ENCODE measurements around the gene PNMT. TPM values are rescaled to one million over a fixed set of nuclear protein-coding genes. Genes with fewer than 3 reads are reported as not detected.
A peak's percentile ranks its signal among the peaks of the same experiment; 100 is the strongest.

Gene PNMT
- polyA plus RNA-seq, 4 donors, result 1.4 to 7.8 (median 4.9) TPM

GRCh38 chr17:39716879-39717536 lies 48.8 kb downstream of the PNMT start:
- H3K27me3 ChIP-seq (ENCODE audit: control insufficient read depth in 3 of 3, insufficient read depth in 3 of 3, low read length in 3 of 3), result no peaks in the 10 kb centered on the region
- H3K36me3 ChIP-seq (ENCODE audit: control insufficient read depth in 3 of 3, insufficient read depth in 2 of 3, low read depth in 1 of 3, low read length in 3 of 3), result peaks cover 4 to 90% (median 17%) of the 10 kb centered on the region in 3 donors
- FAIRE-seq (no peak), DNase-seq (peak in 1 of 2 donors; percentile 56)
- H3K4me3 ChIP-seq (ENCODE audit: low read depth in 1 of 3, low read length in 3 of 3), result no peak overlapping the region
- no peaks in the 10 kb centered on the region for H3K4me1 ChIP-seq (ENCODE audit: control insufficient read depth in 3 of 3, insufficient read depth in 2 of 3, low read depth in 1 of 3, low read length in 2 of 3)
- WGBS, 3 donors, result 60 to 79% (median 64%) methylated on average over 11 of the region's 11 CpGs
- peak overlapping the region in 1 of 3 donors; percentile 12 for H3K27ac ChIP-seq (ENCODE audit: low read depth in 1 of 3, low read length in 2 of 3)
- H3K9me3 ChIP-seq (ENCODE audit: control insufficient read depth in 2 of 2, insufficient read depth in 1 of 2, low read depth in 1 of 2, low read length in 1 of 2), result no peaks in the 10 kb centered on the region

- 87 to 90% (median 88%) methylated on average over 6 of the region's 6 CpGs for WGBS, 3 donors
- FAIRE-seq (no peak), DNase-seq (no peak)
- Histone ChIP-seq H3K4me1 (ENCODE audit: control insufficient read depth in 3 of 3, insufficient read depth in 2 of 3, low read depth in 1 of 3, low read length in 2 of 3) (no peaks in the 10 kb centered on the region), H3K9me3 (ENCODE audit: control insufficient read depth in 2 of 2, insufficient read depth in 1 of 2, low read depth in 1 of 2, low read length in 1 of 2) (no peaks in the 10 kb centered on the region), H3K36me3 (ENCODE audit: control insufficient read depth in 3 of 3, insufficient read depth in 2 of 3, low read depth in 1 of 3, low read length in 3 of 3) (peaks cover 3 to 91% (median 15%) of the 10 kb centered on the region in 3 donors), H3K27ac (ENCODE audit: low read depth in 1 of 3, low read length in 2 of 3) (no peak overlapping the region), H3K4me3 (ENCODE audit: low read depth in 1 of 3, low read length in 3 of 3) (no peak overlapping the region), H3K27me3 (ENCODE audit: control insufficient read depth in 3 of 3, insufficient read depth in 3 of 3, low read length in 3 of 3) (no peaks in the 10 kb centered on the region)
These were observed 49.4 kb downstream of the PNMT start for GRCh38 chr17:39717660-39718059.

- 84 to 87% (median 86%) methylated on average over 7 of the region's 7 CpGs for WGBS, 3 donors
- H3K4me3 ChIP-seq (ENCODE audit: low read depth in 1 of 3, low read length in 3 of 3), result no peak overlapping the region
- H3K4me1 ChIP-seq (ENCODE audit: control insufficient read depth in 3 of 3, insufficient read depth in 2 of 3, low read depth in 1 of 3, low read length in 2 of 3), result no peaks in the 10 kb centered on the region
- FAIRE-seq (no peak), DNase-seq (no peak)
- H3K36me3 ChIP-seq (ENCODE audit: control insufficient read depth in 3 of 3, insufficient read depth in 2 of 3, low read depth in 1 of 3, low read length in 3 of 3), result peaks cover 0 to 95% (median 14%) of the 10 kb centered on the region in 3 donors
- no peak overlapping the region for H3K27ac ChIP-seq (ENCODE audit: low read depth in 1 of 3, low read length in 2 of 3)
- H3K9me3 ChIP-seq (ENCODE audit: control insufficient read depth in 2 of 2, insufficient read depth in 1 of 2, low read depth in 1 of 2, low read length in 1 of 2), result no peaks in the 10 kb centered on the region
- no peaks in the 10 kb centered on the region for H3K27me3 ChIP-seq (ENCODE audit: control insufficient read depth in 3 of 3, insufficient read depth in 3 of 3, low read length in 3 of 3)
These were observed 51.5 kb downstream of the PNMT start for GRCh38 chr17:39719563-39720355.

Other genes starting within 250 kb of the PNMT start
- 10 to 100 TPM in 2 of 4 donors, 1 to 10 TPM in 2; 4.5 to 27.5 (median 10.0) TPM for gene MED1, start 217.2 kb upstream of the PNMT start, polyA plus RNA-seq
- gene CDK12, start 207.0 kb upstream of the PNMT start, polyA plus RNA-seq, result 10 to 100 TPM in 2 of 4 donors, 1 to 10 TPM in 2; 6.2 to 47.4 (median 11.3) TPM
- under 1 TPM in 3 of 4 donors, not detected in 1; 0.03 to 0.27 (median 0.04) TPM for gene NEUROD2, start 60.5 kb upstream of the PNMT start, polyA plus RNA-seq
- 100 to 1,000 TPM in 1 of 4 donors, 10 to 100 TPM in 3; 37.5 to 266 (median 45.8) TPM for gene PPP1R1B, start 41.5 kb upstream of the PNMT start, polyA plus RNA-seq
- 10 to 100 TPM; 56.0 to 80.2 (median 67.6) TPM for gene STARD3, start 31.3 kb upstream of the PNMT start, polyA plus RNA-seq
- 10 to 100 TPM in 1 of 4 donors, 1 to 10 TPM in 2, under 1 TPM in 1; 0.85 to 27.6 (median 3.8) TPM for gene TCAP, start 3.1 kb upstream of the PNMT start, polyA plus RNA-seq
- gene PGAP3, start 19.6 kb downstream of the PNMT start, polyA plus RNA-seq, result 10 to 100 TPM; 20.6 to 41.1 (median 28.6) TPM
- 100 to 1,000 TPM in 1 of 4 donors, 10 to 100 TPM in 3; 43.0 to 208 (median 69.7) TPM for gene ERBB2, start 31.6 kb downstream of the PNMT start, polyA plus RNA-seq
- gene MIEN1, start 62.1 kb downstream of the PNMT start, polyA plus RNA-seq, result 100 to 1,000 TPM in 2 of 4 donors, 10 to 100 TPM in 2; 51.5 to 155 (median 114) TPM
- gene GRB7, start 69.5 kb downstream of the PNMT start, polyA plus RNA-seq, result 10 to 100 TPM; 10.9 to 42.4 (median 13.0) TPM
- 1 to 10 TPM in 3 of 4 donors, under 1 TPM in 1; 0.67 to 1.6 (median 1.4) TPM for gene IKZF3, start 195.9 kb downstream of the PNMT start, polyA plus RNA-seq
- not detected for gene ZPBP2, start 199.7 kb downstream of the PNMT start, polyA plus RNA-seq

Measured in small intestine (tissue), 7 donors.